GM21723 (cell line): Measurements from ENCODE around the gene ALG13.
"Not testable (repeated sequence)": the region's sequence is repeated elsewhere in the genome, so short reads cannot be mapped to it uniquely, and the experiment has no call there.

ENCODE experiments used
- ATAC-seq: cut with Tn5 transposase; IDR thresholded peaks from one replicate; pipeline ENCODE4 v1.9.1; 2021; ENCODE audit warnings: mild to moderate bottlenecking, moderate library complexity; ENCODE audit not compliant: unreplicated experiment

ALG13 gene

DNA sequence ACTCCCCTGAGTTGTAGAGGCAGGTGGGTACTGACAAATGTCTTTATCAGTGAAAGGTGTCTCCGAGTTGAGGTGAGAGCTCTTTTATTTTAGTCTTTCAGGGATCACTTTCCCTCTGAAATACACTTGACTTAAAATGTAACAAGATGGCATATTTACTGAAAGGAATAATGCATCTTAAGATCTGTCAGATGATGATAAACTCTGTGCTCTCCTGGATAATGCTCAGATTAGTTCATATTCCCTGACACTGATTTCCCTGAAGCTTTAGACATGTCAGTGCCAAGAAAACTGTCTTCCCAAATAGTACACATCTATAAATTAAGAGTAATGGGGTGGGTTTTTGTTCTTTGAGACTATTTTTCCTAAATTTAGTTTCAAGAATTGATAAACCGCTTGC is 75.5 kb downstream of the ALG13 start:
- ATAC-seq, result no peak

- ATAC-seq, result no peak
Observed at GRCh38 chrX:111759686-111760085, 78.7 kb downstream of the ALG13 start.

DNA sequence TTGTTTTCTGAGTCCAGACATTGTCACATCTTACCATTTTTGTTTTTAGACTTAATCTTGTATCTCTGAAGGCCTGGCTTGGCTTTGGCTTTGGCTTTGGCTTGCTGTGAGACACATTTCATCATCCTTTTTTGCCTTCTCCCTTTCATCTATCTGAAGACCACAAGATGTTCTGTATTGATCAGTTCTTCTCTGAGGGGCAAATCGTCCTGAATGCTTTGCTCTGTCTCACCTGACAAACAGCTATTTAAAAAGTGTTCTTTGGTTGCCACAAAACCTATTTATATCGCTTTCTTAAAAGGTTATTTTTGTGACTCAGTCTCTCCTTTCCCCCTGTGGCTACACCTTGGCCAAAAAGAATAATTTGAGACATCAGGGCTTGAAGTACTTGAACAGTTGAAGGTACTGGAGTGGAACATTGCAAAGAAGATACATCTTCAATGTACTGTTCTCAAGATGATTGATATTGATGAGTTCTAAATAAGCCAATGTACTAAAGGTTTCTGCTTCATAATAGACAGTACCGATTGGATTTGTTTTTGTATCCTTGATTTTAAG is 80.7 kb downstream of the ALG13 start:
- ATAC-seq, result no peak

- ATAC-seq, result no peak
Observed at GRCh38 chrX:111778591-111778990, 97.6 kb downstream of the ALG13 start.

GRCh38 chrX:111779582-111779981 is 98.6 kb downstream of the ALG13 start:
- ATAC-seq, result no peak

GRCh38 chrX:111784667-111785066 is 103.7 kb downstream of the ALG13 start:
- ATAC-seq, result no peak

- not testable (repeated sequence) for ATAC-seq
Observed at GRCh38 chrX:111790054-111790453, 109.1 kb downstream of the ALG13 start.
